Right cardiac atrium (tissue), 5 donors: ENCODE measurements around the gene PEPD. TPM values are rescaled to one million over a fixed set of nuclear protein-coding genes. Genes with fewer than 3 reads are reported as not detected.

Source experiments
- ATAC-seq, 2 donors: fragments of 200-7000 bp; cut with Tn5 transposase; one replicate each; pipeline versions ENCODE4 v1.8.0 to v1.9.1; 2020; ENCODE audit warnings: moderate library complexity in 2 of 2, mild to moderate bottlenecking in 1 of 2
- DNase-seq, 3 donors: peaks; one replicate each; pipeline ENCODE4 v3.0.0-alpha.2; 2020
- H3K27ac ChIP-seq: one replicate; pipeline ENCODE4 v1.5.1; 2013; ENCODE audit warnings: mild to moderate bottlenecking, low read length, control low read depth, moderate library complexity
- H3K27me3 ChIP-seq: one replicate; pipeline ENCODE4 v1.6.1; 2013; ENCODE audit not compliant: control insufficient read depth, insufficient read depth
- H3K4me1 ChIP-seq: one replicate; pipeline ENCODE4 v1.6.1; 2013; ENCODE audit warnings: low read length; ENCODE audit not compliant: control insufficient read depth, insufficient read depth
- H3K4me3 ChIP-seq: one replicate; pipeline ENCODE4 v1.5.1; 2013; ENCODE audit warnings: low read length, control low read depth
- H3K9me3 ChIP-seq: one replicate; pipeline ENCODE4 v1.6.1; 2013; ENCODE audit warnings: low read length; ENCODE audit not compliant: control insufficient read depth
- WGBS: extraction: QIAGEN DNeasy Blood & Tissue Kit; methylation state at CpG from one replicate; pipeline ENCODE4 v1.1.7; 2013; 5-methylcytosine and 5-hydroxymethylcytosine counted together
- intact Hi-C, 4 donors: fragments of 100-400 bp; cut with DNase I; formaldehyde crosslinking; loops; one replicate each; pipeline versions ENCODE4 v1.11.0 to v1.14.0; 2022 to 2023
- polyA plus RNA-seq: library from polyadenylated mRNA; stranded (reverse); fragments of 200-250 nt; gene quantifications from one replicate; pipeline ENCODE4 v1.2.3, GENCODE V29; 2013
- total RNA-seq, 4 donors: library from RNA; stranded (reverse); fragmentation: NEBNext Ultra II Directional; extraction: Animal tissue kit (Norgen Biotek cat#: 25700); gene quantifications; one replicate each; pipeline ENCODE4 v1.2.1, GENCODE V29; 2021
- donor health status: healthy with polysubstance abuse.
- donor health status: DM: no; HTN: yes; CAD: no.
- donor health status: DM: no; HTN: no; CAD: no.
- donor health status: DM: no; HTN: yes; CAD: no; lungs with severe emphysema.
- donor health status: DM: yes; HTN: yes; CAD: no.

PEPD gene
- total and polyA plus RNA-seq, 5 donors: 27.7 to 37.5 (median 34.4) TPM

DNA sequence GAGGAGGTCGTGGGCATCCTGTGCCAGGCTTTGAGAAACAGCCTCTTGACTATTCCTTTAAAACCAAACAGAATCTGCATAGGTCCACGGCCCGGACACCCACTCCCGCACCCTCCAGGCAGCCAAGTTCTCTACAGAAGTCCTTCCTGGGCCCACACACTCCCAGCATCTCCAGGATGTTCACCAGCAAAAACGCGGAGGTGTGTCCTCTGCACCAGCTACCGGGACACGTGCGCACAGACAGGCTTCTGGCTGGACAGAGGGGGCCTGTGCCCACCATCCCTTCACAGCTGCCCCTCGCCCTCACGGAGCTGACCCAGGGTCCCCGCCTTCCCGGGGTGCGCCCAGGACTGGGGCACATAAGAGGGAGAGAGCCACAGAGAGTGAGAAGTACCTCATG is 103.8 kb downstream of the PEPD start:
- intact Hi-C loops: loop anchor here in 2 of 4 donors (5.0 kb wide), 1 partner anchor 355 kb away; no protein-coding TSS in a partner anchor
- Histone ChIP-seq H3K4me3 (no peak overlapping the region), H3K27me3 (no peaks in the 10 kb centered on the region), H3K4me1 (no peaks in the 10 kb centered on the region), H3K27ac (no peak overlapping the region), H3K9me3 (no peaks in the 10 kb centered on the region)
- WGBS: 92% methylated on average over 14 of the region's 14 CpGs
- ATAC-seq (no peak), DNase-seq (peak in 2 of 3 donors; percentile 15 to 36)

DNA sequence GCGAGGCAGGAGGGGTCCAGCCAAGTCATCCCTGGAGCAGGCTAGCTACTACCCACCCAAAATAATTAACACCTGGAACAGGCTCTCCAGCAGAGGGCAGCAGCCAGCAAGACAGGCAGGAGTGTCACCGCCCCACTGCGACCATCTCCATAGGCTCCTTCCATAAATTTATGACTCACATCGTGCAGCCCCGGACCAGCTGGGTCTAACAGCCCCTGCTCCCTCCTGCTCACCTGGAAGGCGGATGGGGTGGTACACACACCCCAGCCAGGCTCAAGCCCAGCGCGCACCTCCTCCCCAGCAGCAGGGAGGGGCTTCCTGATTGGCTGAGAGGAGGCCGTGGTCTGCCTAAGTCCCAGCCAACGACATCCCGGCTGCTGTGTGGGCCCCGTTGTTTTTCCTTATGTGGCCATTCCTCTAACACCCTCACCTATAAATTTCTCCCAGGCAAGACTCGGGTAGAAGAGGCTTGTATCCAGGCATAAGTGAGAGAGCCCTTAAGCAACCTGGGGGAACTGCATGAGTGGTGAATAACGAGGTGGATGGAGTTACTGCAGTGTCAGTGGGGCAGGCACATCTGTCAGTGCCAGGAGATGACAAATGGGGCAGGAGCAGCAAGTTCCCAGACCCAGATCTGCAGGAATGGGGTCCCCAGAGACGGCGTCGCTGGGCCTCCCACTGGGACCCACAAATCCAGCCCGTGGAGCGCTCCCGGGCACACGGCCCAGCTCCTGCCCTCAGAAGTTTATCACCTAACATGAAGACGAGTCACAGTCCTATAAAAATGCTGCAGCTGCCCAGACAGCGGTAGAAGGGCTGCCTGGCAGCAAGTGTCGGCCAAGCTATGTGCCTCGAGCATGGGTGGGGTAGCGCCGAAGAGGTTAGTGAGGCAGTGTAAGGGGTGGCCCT is 105.0 kb downstream of the PEPD start:
- DNase-seq: peak; percentile 58 to 83 (median 81)
- intact Hi-C loops: loop anchor here in 2 of 4 donors (5.0 kb wide), 1 partner anchor 356 kb away; no protein-coding TSS in a partner anchor
- Histone ChIP-seq H3K9me3 (no peaks in the 10 kb centered on the region), H3K27ac (no peak overlapping the region), H3K27me3 (no peaks in the 10 kb centered on the region), H3K4me1 (no peaks in the 10 kb centered on the region), H3K4me3 (no peak overlapping the region)
- 42% methylated on average over 27 of the region's 27 CpGs for WGBS
- ATAC-seq: peak; percentile 4 to 60

DNA sequence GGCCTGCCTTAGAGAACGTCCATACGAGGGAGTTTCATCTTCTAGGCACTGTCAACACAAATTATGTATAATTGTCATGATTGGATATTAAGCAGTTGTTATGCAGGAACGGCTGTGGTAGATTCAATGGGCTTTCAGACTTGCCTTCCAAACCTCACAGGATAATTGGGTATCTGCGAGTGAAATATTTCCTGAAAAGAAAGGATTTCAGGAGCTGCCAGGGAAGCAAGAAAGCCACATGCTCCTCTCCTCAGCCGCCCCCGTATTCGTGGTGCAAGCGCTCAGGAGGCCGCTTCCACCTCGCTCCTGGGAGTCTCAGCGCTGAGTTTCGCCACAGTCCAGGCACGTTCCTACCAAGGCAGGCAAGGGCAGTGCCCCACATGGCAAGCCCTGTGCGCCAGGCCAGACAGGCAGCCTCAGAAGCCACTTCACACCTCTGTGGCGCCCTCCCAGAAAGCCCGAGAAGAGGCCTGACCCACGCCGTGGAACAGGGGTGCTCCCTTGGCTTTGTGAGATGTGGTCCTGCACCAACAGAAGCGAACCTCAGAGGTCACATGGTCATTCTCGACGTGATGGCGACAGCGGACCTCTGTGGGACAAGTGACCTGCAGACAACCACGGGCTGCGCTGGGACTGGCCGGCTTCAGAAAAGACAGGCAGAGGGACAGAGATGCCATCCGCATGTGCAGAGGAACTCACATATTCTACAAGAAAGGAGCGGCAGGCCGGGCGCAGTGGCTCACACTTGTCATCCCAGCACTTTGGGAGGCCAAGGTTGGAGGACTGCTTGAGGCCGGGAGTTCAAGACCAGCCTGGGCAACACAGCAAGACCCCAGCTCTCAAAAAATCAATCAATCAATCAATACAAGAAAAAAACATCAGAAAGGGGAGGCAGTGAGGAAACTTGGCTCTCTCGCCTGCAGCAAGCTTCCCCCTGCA is 106.7 kb downstream of the PEPD start:
- no peaks in the 10 kb centered on the region for H3K27me3 ChIP-seq
- peak in 2 of 3 donors; percentile 38 to 40 for DNase-seq
- WGBS: 90% methylated on average over 32 of the region's 32 CpGs

DNA sequence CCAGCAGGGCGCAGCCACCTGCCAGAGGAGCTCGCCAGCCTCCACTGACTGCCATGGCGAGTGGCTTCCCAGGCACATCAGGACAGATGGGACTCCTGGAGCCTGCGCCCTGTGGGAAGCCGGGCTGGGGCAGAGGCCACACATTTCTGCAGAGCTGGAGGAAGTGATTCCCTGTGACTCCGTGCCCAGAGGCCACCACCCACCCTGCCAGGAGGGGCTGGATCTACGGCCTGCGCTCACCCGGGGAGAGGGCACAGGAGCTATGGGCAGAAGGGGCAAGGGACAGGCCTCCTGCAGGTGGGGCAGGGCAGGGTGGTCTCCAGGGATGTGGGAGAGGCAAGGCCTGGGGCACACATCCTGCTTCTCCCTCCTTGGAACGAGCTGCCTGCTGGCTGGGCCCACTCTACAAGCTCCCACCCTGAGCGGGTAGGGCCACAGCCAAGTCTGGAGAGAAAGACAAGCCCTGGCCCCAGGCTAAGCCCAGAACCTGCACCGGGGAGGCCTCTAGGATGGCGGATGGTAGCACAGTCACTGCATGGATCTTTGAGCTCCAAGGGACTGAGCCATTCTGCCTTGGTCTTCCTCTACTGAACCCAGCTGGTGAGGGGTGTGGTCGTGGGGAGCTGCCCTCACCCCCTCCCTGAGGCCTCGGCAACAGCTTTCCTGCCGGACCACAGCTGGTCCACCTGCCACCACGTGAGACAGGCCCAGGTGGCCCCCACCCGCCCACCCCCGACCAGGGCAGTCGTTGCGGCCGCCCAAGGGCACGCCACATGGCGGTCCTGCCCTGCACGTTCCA is 107.5 kb downstream of the PEPD start:
- intact Hi-C loops: no loop called here
- Histone ChIP-seq H3K27ac (no peak overlapping the region), H3K4me1 (no peaks in the 10 kb centered on the region), H3K4me3 (no peak overlapping the region), H3K9me3 (no peaks in the 10 kb centered on the region), H3K27me3 (no peaks in the 10 kb centered on the region)
- DNase-seq (peak in 2 of 3 donors; percentile 19 to 28), ATAC-seq (no peak)
- 91% methylated on average over 25 of the region's 25 CpGs for WGBS

More for the DNA sequence above, 106.7 kb downstream of the PEPD start:
- Histone ChIP-seq H3K9me3 (no peaks in the 10 kb centered on the region), H3K4me3 (no peak overlapping the region), H3K4me1 (no peaks in the 10 kb centered on the region), H3K27ac (no peak overlapping the region)
- intact Hi-C loops: loop anchor here in 2 of 4 donors (5.0 kb wide), 1 partner anchor 357 kb away; no protein-coding TSS in a partner anchor
- no peak for ATAC-seq

DNA sequence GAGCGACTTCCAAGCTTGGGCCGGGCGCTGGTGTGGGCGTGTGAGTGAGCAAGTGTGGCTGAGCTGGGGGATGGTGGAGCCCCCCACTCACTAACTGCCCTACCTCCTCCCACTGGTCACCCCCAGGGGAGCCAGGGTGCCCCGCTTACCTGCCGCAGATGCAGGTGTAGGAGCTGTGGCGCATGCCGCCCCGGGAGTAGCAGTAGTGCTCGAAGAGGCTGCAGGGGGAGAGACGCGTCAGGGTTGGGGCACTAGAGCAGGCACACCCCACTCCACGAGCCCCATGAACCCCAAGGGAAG is 108.2 kb downstream of the PEPD start:
- Histone ChIP-seq H3K9me3 (no peaks in the 10 kb centered on the region), H3K4me1 (no peaks in the 10 kb centered on the region), H3K27me3 (no peaks in the 10 kb centered on the region), H3K27ac (no peak overlapping the region), H3K4me3 (no peak overlapping the region)
- ATAC-seq: no peak
- DNase-seq: peak in 2 of 3 donors; percentile 30 to 60
- intact Hi-C loops: no loop called here
- 97% methylated on average over 13 of the region's 13 CpGs for WGBS

DNA sequence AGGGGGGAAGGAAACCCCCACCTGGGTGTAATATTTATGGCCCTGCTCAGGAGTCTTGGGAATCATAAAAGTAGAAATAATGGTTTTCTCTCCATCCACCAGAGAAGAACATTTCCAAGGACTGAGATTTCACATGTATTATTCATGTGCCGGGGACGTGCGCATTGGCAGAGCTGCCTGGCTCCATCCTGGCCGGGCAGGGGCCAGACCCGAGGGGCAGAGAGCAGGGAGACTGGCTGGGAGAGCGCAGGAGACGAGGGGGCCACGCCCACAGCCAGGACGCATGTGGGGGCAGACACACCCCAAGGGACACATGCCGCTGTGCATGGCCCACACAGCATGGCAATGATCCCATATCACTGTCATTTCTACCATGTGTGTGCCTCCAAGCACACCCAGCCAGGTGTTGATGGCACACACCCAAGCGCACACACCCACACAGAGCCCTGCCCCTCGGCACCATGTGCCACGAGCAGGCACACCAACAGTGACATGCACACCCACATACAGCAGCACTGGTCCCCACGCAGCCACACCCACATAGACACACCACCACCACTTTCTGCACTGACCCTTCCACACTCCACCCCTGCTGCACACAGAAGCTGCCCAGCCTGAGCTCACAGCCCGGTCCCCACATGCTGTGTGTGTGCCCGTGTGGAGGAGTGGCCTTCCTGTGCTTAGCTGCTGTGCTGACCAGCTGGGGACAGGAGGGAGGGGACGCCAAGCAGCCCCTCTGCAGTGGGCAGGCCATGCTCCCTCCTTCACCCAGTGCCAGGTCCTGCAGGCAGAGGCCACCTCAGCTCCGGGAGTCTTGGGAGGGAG is 108.8 kb downstream of the PEPD start:
- intact Hi-C loops: no loop called here
- no peak for ATAC-seq

DNA sequence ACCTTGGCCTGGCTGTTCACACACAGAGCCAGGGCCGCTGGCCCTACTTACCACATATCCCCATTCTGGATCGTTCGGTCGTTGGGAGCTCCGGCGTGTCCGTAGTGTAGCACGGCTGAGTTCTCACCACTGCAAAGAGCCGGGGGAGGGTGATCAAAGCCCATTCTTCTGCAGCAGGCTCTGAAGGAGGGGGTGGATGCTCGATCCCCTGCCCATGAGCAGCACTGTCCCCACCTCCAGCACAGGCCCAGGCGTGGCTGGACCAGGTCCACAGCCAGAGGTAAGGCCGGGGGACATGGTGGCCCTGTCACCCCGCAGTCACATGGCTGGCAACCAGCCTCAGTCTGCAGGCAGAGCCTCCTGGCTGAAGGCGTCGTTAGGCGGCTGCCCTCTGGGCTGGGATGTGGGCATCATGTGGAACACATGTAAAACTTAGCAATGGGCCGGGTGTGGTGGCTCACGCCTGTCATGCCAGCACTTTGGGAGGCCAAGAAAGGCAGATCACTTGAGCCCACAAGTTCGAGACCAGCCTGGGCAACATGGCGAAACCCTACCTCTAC is 109.9 kb downstream of the PEPD start:
- H3K27ac ChIP-seq: no peak overlapping the region
- intact Hi-C loops: no loop called here
- 88% methylated on average over 20 of the region's 20 CpGs for WGBS
- peak in 2 of 3 donors; percentile 22 to 46 for DNase-seq
- no peak for ATAC-seq
- H3K27me3 ChIP-seq: no peaks in the 10 kb centered on the region
- no peak overlapping the region for H3K4me3 ChIP-seq
- no peaks in the 10 kb centered on the region for H3K4me1 ChIP-seq
- H3K9me3 ChIP-seq: no peaks in the 10 kb centered on the region

More for the DNA sequence above, 108.8 kb downstream of the PEPD start:
- H3K27me3 ChIP-seq: no peaks in the 10 kb centered on the region
- no peaks in the 10 kb centered on the region for H3K4me1 ChIP-seq
- WGBS: 86% methylated on average over 18 of the region's 18 CpGs
- DNase-seq: peak in 2 of 3 donors; percentile 32 to 33
- H3K4me3 ChIP-seq: no peak overlapping the region
- H3K9me3 ChIP-seq: no peaks in the 10 kb centered on the region
- no peak overlapping the region for H3K27ac ChIP-seq

DNA sequence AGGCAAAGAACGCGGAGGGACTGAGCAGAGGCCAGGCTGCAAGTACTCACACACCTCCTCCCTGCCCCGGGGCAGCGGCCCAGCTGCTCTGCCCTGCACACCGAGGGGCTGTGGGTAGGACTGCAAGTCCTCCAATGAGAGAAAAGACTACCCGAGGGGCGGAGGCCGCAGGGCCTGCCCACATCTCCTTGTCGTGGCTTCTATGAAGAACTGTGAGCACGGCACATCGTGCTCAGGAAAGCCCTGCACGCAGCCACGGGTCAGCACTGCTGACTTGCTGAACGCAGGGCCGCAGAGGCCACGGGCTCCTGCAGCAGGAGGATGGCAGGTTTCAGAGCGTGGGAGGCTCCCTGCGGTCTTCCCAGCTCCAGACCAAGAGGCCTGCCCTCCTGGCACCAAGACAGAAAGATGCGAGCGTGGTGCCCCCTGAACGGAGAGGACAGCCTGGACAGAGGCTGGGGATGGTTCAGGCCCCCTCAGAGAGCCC is 110.6 kb downstream of the PEPD start:
- DNase-seq: peak in 2 of 3 donors; percentile 29 to 38
- 84% methylated on average over 21 of the region's 21 CpGs for WGBS

DNA sequence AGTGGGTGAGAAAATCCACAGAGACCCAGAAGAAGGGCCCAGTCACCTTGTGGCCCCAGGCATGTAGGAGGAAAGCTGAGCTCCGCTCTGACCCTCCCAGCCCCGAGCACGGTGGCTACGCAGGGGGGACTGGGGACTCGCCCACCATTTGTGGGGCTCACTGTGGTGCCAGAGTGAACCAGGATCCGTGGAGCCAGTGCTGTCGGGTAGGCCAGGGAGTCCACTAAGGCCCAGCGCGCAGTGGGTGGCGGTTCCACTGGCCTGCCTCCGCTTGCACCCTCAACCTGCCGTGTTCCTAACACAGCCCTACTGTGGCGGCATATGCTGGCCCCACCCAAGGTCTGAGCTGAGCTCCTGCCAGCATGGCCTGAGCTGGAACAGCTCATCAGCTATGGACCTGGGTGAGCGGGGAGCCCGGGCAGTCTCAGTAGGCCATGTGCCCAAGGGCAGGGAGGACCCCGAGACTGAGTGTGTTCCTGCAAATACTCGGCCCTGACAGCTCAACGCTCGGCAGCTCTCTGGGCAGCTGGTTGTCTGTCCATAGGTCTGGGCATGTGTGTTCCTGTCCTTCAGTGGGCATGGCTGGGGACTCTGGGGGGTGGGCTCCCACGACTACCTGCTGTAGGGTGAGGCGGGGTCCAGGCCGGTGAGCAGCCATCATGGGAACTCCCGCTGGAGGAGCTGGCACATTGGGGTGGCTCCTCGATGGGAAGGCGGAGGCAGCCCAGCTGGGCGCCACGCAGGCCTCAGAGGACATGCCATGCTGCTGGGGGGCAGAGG is 111.5 kb downstream of the PEPD start:
- DNase-seq (peak in 2 of 3 donors; percentile 38 to 46), ATAC-seq (no peak)
- 94% methylated on average over 27 of the region's 27 CpGs for WGBS
- H3K4me3 ChIP-seq: no peak overlapping the region
- no peaks in the 10 kb centered on the region for H3K4me1 ChIP-seq
- H3K27me3 ChIP-seq: no peaks in the 10 kb centered on the region
- no peaks in the 10 kb centered on the region for H3K9me3 ChIP-seq
- intact Hi-C loops: loop anchor here in 1 of 4 donors (5.0 kb wide), 1 partner anchor 173 kb away; no protein-coding TSS in a partner anchor
- H3K27ac ChIP-seq: no peak overlapping the region

More for the DNA sequence above, 110.6 kb downstream of the PEPD start:
- H3K27ac ChIP-seq: no peak overlapping the region
- no peaks in the 10 kb centered on the region for H3K4me1 ChIP-seq
- H3K4me3 ChIP-seq: no peak overlapping the region
- H3K9me3 ChIP-seq: no peaks in the 10 kb centered on the region
- no peaks in the 10 kb centered on the region for H3K27me3 ChIP-seq
- intact Hi-C loops: no loop called here
- ATAC-seq: no peak
